Upper lobe of right lung (tissue), 1 donor: Measurements from ENCODE around the gene SYNGR3. TPM values are rescaled to one million over a fixed set of nuclear protein-coding genes. Genes with fewer than 3 reads are reported as not detected.
"Not testable (repeated sequence)": the region's sequence is repeated elsewhere in the genome, so short reads cannot be mapped to it uniquely, and the experiment has no call there.

Experiments
- ATAC-seq: fragments of 200-7000 bp; cut with Tn5 transposase; one replicate; pipeline ENCODE4 v1.9.1; 2020; ENCODE audit warnings: mild to moderate bottlenecking, moderate library complexity
- DNase-seq: peaks from one replicate; pipeline ENCODE4 v3.0.0-alpha.2; 2020
- H3K27ac ChIP-seq: fragments of 200-600 bp; one replicate; pipeline ENCODE4 v1.8.0; 2022
- H3K27me3 ChIP-seq: fragments of 200-600 bp; one replicate; pipeline ENCODE4 v1.8.0; 2022; ENCODE audit warnings: mild to moderate bottlenecking
- H3K36me3 ChIP-seq: fragments of 200-600 bp; one replicate; pipeline ENCODE4 v1.8.0; 2022
- H3K4me1 ChIP-seq: fragments of 200-600 bp; one replicate; pipeline ENCODE4 v1.8.0; 2022
- H3K4me3 ChIP-seq: fragments of 200-600 bp; one replicate; pipeline ENCODE4 v1.8.0; 2022; ENCODE audit warnings: mild to moderate bottlenecking
- H3K9me3 ChIP-seq: fragments of 200-600 bp; one replicate; pipeline ENCODE4 v1.8.0; 2022
- intact Hi-C: fragments of 100-400 bp; cut with DNase I; formaldehyde crosslinking; loops from one replicate; pipeline ENCODE4 v1.11.0; 2022
- total RNA-seq: library from RNA; stranded (reverse); fragmentation: NEBNext Ultra II Directional; extraction: Animal tissue kit (Norgen Biotek cat#: 25700); gene quantifications from one replicate; pipeline ENCODE4 v1.2.1, GENCODE V29; 2021
- TF ChIP-seq, protein P1 (sequence below): fragments of 200-600 bp; IDR thresholded peaks from one replicate; pipeline ENCODE4 v1.8.0; 2022; ENCODE audit warnings: antibody characterized with exemption
- donor health status: DM: no; HTN: yes; CAD: no; lungs with severe emphysema.

Gene SYNGR3
- total RNA-seq, 1 donor from 2014 or later = 0.61 TPM

DNA sequence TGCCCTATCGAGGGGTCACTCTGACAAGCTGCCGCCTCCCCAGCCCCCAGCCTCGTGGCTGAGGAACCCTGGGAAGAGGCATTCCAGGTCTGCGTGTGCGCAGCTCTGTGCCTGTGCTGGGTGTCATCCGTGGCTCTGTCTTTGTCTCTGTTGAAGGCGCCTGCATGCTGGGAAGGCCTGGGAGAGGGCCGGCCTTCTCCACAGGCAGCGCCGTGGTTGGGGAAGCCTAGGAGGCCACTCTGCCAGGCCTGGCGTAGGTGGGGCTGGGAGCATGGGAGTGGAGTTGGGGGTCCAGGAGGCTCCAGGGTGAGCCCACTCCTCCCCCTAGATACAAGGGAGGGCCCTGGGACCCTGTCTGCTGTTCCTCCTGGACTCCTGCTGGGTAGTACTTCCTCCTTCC lies 40.3 kb downstream of the SYNGR3 start:
- H3K27me3 ChIP-seq = no peaks in the 10 kb centered on the region
- peaks cover 59% of the 10 kb centered on the region for H3K4me1 ChIP-seq
- peaks cover 26% of the 10 kb centered on the region for H3K36me3 ChIP-seq
- DNase-seq = no peak
- no peaks in the 10 kb centered on the region for H3K9me3 ChIP-seq
- intact Hi-C loops = no loop called here
- peak overlapping the region; percentile 72 for H3K4me3 ChIP-seq
- TF ChIP-seq, protein P1, sequence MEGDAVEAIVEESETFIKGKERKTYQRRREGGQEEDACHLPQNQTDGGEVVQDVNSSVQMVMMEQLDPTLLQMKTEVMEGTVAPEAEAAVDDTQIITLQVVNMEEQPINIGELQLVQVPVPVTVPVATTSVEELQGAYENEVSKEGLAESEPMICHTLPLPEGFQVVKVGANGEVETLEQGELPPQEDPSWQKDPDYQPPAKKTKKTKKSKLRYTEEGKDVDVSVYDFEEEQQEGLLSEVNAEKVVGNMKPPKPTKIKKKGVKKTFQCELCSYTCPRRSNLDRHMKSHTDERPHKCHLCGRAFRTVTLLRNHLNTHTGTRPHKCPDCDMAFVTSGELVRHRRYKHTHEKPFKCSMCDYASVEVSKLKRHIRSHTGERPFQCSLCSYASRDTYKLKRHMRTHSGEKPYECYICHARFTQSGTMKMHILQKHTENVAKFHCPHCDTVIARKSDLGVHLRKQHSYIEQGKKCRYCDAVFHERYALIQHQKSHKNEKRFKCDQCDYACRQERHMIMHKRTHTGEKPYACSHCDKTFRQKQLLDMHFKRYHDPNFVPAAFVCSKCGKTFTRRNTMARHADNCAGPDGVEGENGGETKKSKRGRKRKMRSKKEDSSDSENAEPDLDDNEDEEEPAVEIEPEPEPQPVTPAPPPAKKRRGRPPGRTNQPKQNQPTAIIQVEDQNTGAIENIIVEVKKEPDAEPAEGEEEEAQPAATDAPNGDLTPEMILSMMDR = no peak
- ATAC-seq = no peak
- peak overlapping the region; percentile 66 for H3K27ac ChIP-seq

DNA sequence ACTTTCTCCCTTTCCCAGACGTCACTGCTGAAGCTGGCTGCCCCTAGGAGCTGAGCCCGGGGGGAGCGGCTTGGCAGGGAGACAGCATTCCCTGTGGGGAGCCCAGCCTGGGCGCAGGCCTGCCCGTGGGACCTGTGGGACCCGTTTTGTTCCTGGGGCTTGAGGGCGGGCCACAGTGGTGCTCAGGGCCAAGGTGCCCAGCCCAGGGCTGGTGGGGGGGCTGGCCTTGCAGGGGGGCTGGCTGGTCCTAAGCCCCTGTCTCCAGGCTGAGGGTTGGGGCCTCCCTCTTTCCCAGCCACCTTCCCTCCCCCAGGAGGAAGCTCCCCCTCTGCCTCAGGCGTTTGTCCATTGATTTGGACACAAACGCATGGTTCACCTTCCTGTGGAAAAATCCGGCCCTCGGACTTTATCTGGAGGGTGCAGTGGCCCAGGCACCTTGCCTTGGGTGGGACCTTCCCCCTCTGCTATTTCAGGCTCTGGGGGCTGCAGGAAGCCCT lies 41.4 kb downstream of the SYNGR3 start:
- ATAC-seq = no peak
- Histone ChIP-seq H3K4me3 (peak overlapping the region; percentile 72), H3K4me1 (peaks cover 61% of the 10 kb centered on the region), H3K27ac (peak overlapping the region; percentile 93), H3K36me3 (peaks cover 26% of the 10 kb centered on the region), H3K27me3 (no peaks in the 10 kb centered on the region), H3K9me3 (no peaks in the 10 kb centered on the region)
- intact Hi-C loops = no loop called here
- DNase-seq = peak; percentile 71
- TF ChIP-seq, protein P1 = no peak

DNA sequence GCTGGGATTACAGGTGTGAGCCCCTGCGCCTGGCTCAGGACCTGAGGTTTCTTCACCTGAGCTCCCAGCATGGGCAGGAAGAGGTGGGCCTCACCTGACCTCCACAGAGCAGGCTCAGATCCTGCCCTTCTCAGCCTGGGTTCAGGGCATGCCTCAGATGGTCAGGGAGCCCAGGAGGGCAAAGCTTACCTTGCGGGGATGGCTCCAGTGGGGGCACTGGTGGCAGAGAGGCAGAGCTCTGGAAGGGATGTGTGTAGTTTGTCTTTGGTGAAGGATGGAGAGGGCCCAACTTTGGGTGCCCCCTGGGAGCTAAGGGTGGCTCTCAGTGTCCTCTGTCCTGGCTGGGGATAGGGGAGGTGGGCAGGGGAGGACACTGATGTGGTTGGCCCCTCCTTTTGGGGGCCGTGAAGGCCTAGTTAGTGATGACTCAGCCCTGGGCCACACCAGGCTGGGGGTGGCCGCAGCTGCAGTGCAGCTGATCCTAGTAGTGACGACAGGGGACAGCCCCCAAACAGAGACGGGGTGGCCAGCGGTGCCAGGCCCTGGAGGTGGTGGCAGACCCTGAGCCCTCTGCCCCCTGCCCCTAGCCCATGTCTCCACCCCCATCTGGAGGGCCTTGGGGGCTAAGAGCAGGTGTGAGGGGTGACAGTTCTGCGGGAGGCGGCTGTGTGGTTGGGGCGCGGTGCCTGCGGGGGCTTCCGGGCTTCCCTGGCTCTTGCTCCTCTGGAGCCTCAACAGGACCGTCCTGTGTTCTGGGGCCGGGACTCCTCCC lies 42.7 kb downstream of the SYNGR3 start:
- Histone ChIP-seq H3K9me3 (no peaks in the 10 kb centered on the region), H3K27ac (peak overlapping the region; percentile 93), H3K4me3 (peak overlapping the region; percentile 56), H3K4me1 (peaks cover 71% of the 10 kb centered on the region), H3K27me3 (no peaks in the 10 kb centered on the region), H3K36me3 (peaks cover 34% of the 10 kb centered on the region)
- ATAC-seq (no peak), DNase-seq (no peak)
- intact Hi-C loops = no loop called here
- TF ChIP-seq, protein P1 = no peak

DNA sequence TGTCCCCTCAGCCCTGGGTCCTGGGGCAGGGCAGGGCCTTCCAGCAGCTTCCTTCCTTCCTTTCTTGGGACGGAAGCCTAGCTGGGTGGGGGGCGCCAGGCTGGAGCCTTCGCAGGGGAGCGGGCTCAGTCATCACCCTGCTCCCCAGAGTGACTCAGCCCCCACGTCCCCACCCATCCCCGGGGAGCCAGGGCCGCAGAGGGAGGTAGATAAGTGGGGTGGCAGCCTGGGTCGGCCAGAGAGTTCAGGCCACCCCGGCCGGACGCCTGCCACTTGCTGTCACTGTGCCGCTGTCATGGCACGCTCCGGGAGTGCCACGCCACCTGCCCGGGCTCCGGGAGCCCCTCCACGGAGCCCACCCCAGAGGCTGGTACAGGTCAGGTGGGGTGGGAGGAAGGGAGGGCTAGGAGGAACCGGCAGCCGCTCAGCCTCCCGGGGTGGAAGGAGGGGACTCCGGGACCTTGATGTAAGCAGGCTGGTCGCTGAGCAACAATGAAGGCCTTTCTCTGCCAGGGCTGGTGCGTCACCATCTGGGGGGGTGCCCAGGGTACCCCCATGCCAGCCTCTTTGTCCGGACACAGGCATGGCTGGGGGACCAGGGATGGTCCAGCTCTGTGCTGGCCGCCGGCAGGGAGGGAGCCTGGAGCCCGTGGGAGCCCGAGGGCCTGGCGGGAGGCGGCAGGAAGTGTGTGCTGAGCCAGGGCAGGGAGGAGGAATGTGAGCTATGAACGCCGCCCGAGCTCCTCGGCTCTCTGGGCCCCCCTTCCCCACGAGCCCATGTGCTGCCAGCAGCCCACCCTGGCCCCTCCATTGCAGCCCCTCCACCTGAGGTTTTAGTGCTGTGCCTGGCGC lies 43.5 kb downstream of the SYNGR3 start:
- peaks cover 39% of the 10 kb centered on the region for H3K36me3 ChIP-seq
- H3K27me3 ChIP-seq = no peaks in the 10 kb centered on the region
- H3K4me1 ChIP-seq = peaks cover 72% of the 10 kb centered on the region
- DNase-seq (peak; percentile 78), ATAC-seq (peak; percentile 54)
- TF ChIP-seq, protein P1 = no peak
- no peaks in the 10 kb centered on the region for H3K9me3 ChIP-seq
- peak overlapping the region; percentile 93 for H3K27ac ChIP-seq
- peak overlapping the region; percentile 56 for H3K4me3 ChIP-seq
- intact Hi-C loops = no loop called here

DNA sequence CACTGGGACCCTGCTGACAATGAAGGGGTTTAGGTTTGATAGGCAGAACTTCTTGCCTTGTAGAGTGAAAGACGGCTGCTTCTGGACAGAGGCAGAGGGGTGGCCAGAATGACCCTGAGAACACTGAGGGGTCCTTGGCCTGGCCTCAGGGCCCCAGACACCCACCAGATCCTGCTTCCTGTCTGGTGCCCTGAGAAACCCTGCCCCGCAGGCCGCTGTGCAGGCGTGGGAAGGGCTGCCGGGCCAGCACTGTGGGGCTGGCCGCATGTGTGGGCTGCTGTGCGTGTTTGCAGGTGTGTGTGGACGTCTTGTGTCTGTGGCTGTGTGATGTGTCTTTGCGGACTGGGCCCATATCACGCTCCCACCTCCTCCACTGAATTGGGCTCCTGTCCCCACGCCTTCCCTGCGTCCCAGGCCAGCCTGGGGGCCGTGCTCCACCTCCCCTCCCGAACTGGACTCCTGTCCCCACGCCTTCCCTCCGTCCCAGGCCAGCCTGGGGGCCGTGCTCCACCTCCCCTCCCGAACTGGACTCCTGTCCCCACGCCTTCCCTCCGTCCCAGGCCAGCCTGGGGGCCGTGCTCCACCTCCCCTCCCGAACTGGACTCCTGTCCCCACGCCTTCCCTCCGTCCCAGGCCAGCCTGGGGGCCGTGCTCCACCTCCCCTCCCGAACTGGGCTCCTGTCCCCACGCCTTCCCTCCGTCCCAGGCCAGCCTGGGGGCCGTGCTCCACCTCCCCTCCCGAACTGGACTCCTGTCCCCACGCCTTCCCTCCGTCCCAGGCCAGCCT lies 44.3 kb downstream of the SYNGR3 start:
- Histone ChIP-seq H3K27ac (peak overlapping the region; percentile 94), H3K4me3 (peak overlapping the region; percentile 56), H3K4me1 (peaks cover 76% of the 10 kb centered on the region), H3K36me3 (peaks cover 39% of the 10 kb centered on the region)
- H3K27me3 ChIP-seq, H3K9me3 ChIP-seq, ATAC-seq, DNase-seq, intact Hi-C loops: not testable (repeated sequence)
